Osteoblast (primary cell): ENCODE measurements around the gene KIAA0232. TPM values are rescaled to one million over a fixed set of nuclear protein-coding genes. Genes with fewer than 3 reads are reported as not detected.

Experiments
- DNase-seq: peaks from one replicate; pipeline ENCODE4 v3.0.0; 2011; ENCODE audit warnings: low spot score, mixed read lengths; ENCODE audit not compliant: insufficient read length; ENCODE audit errors: missing footprints
- H2AFZ ChIP-seq: 2 replicates; pipeline ENCODE4 v1.6.0; 2011; ENCODE audit warnings: mild to moderate bottlenecking, low read length
- H3K27ac ChIP-seq: 2 replicates; pipeline ENCODE4 v1.5.1; 2011; ENCODE audit warnings: mild to moderate bottlenecking, low read depth, low read length, moderate library complexity
- H3K27me3 ChIP-seq: 2 replicates; pipeline ENCODE4 v1.6.0; 2012; ENCODE audit warnings: mild to moderate bottlenecking, control low read depth, inconsistent platforms, low read length, moderate library complexity; ENCODE audit not compliant: insufficient read depth
- H3K36me3 ChIP-seq: 2 replicates; pipeline ENCODE4 v1.5.1; 2011; ENCODE audit warnings: mild to moderate bottlenecking, low read length, control low read depth, moderate library complexity; ENCODE audit not compliant: insufficient read depth
- H3K4me1 ChIP-seq: 2 replicates; pipeline ENCODE4 v1.5.1; 2011; ENCODE audit warnings: mild to moderate bottlenecking, low read length, control low read depth, moderate library complexity; ENCODE audit not compliant: insufficient read depth
- H3K4me2 ChIP-seq: 2 replicates; pipeline ENCODE4 v1.6.0; 2011; ENCODE audit warnings: mild to moderate bottlenecking, low read length; ENCODE audit not compliant: insufficient read depth
- H3K4me3 ChIP-seq: fragments of 200-600 bp; sonication (generic); 3 replicates; pipeline ENCODE4 v1.5.1; 2012; ENCODE audit warnings: mild to moderate bottlenecking, low read length, inconsistent platforms; ENCODE audit not compliant: insufficient read depth
- H3K79me2 ChIP-seq: 2 replicates; pipeline ENCODE4 v1.6.0; 2012; ENCODE audit warnings: mild to moderate bottlenecking, low read length, control low read depth, inconsistent platforms; ENCODE audit not compliant: insufficient read depth
- H3K9me3 ChIP-seq: 2 replicates; pipeline ENCODE4 v1.5.1; 2011; ENCODE audit warnings: low read depth, low read length, control low read depth
- H4K20me1 ChIP-seq: 2 replicates; pipeline ENCODE4 v1.6.0; 2012; ENCODE audit warnings: mild to moderate bottlenecking, low read length, control low read depth; ENCODE audit not compliant: insufficient read depth
- CTCF ChIP-seq: IDR thresholded peaks from 2 replicates; pipeline ENCODE4 v1.5.1; 2011; ENCODE audit warnings: mild to moderate bottlenecking, low read depth, low read length, moderate library complexity; ENCODE audit errors: extremely low read depth
- total RNA-seq: library from RNA; depleted of rRNA; stranded (reverse); fragments of >200 nt; gene quantifications from 2 replicates; pipeline ENCODE4 v1.2.3, GENCODE V29; 2012

KIAA0232 gene
- total RNA-seq, 1 donor, result 23.9 TPM

- Histone ChIP-seq H3K4me2 (no peak overlapping the region), H3K9me3 (no peaks in the 10 kb centered on the region), H3K4me1 (peaks cover 23% of the 10 kb centered on the region), H3K4me3 (no peak overlapping the region), H3K36me3 (no peaks in the 10 kb centered on the region), H3K27ac (no peak overlapping the region), H2AFZ (no peak overlapping the region), H4K20me1 (no peaks in the 10 kb centered on the region), H3K27me3 (peaks cover 12% of the 10 kb centered on the region), H3K79me2 (no peaks in the 10 kb centered on the region)
- no peak for TF ChIP-seq CTCF
- no peak for DNase-seq
Observed at GRCh38 chr4:6769989-6770420, 12.5 kb upstream of the KIAA0232 start.

- DNase-seq, result peak; percentile 30
- H3K79me2 ChIP-seq, result no peaks in the 10 kb centered on the region
- no peaks in the 10 kb centered on the region for H4K20me1 ChIP-seq
- peaks cover 23% of the 10 kb centered on the region for H3K4me1 ChIP-seq
- no peak for TF ChIP-seq CTCF
- peaks cover 12% of the 10 kb centered on the region for H3K27me3 ChIP-seq
- H3K4me3 ChIP-seq, result no peak overlapping the region
- H3K27ac ChIP-seq, result no peak overlapping the region
- no peaks in the 10 kb centered on the region for H3K36me3 ChIP-seq
- no peak overlapping the region for H2AFZ ChIP-seq
- H3K4me2 ChIP-seq, result peak overlapping the region; percentile 36
- H3K9me3 ChIP-seq, result no peaks in the 10 kb centered on the region
Observed at GRCh38 chr4:6770581-6771228, 11.8 kb upstream of the KIAA0232 start.

- H3K27ac ChIP-seq, result no peak overlapping the region
- peak; percentile 96 for DNase-seq
- TF ChIP-seq CTCF, result no peak
- H3K4me1 ChIP-seq, result peaks cover 23% of the 10 kb centered on the region
- H4K20me1 ChIP-seq, result no peaks in the 10 kb centered on the region
- no peak overlapping the region for H3K4me3 ChIP-seq
- no peaks in the 10 kb centered on the region for H3K79me2 ChIP-seq
- no peaks in the 10 kb centered on the region for H3K9me3 ChIP-seq
- H3K36me3 ChIP-seq, result no peaks in the 10 kb centered on the region
- no peak overlapping the region for H2AFZ ChIP-seq
- peaks cover 11% of the 10 kb centered on the region for H3K27me3 ChIP-seq
- peak overlapping the region; percentile 36 for H3K4me2 ChIP-seq
Observed at GRCh38 chr4:6771229-6771671, 11.3 kb upstream of the KIAA0232 start.

DNA sequence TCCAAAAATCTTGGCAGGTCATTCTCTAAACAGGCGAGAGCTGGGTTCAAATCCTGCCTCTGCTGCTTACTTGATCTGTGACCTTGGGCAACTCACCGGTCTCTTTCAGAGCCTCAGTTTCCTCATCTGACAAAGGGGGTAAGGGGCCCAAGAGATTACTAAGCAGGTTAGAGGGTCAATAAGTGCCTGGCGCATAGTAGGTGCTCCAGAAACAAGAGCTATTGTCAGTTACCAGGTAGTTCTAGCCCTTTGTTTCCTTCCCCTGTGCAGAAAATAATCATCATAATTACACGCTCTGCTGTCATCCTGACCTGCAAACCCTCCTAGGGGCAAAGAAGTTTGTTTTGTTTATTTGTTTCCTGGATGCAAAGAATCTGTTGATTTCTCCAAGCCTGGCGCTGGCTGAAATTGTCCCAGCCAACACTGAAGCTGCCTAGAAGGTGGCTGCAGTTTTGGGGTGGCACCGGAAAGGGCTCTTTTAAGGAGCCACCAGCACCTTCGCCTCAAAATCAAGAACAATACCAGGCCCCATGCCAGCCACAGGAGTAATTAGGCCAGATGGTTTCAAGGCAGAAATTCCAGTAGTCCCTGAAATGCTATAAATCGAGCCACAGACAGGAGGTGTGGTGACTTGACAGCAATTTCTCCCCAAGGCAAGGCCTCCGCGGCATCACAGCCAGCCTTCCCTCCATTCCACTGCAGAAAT lies 10.2 kb upstream of the KIAA0232 start:
- no peaks in the 10 kb centered on the region for H3K9me3 ChIP-seq
- no peak overlapping the region for H2AFZ ChIP-seq
- DNase-seq, result peak; percentile 50

More for the DNA sequence above, 10.2 kb upstream of the KIAA0232 start:
- Histone ChIP-seq H3K79me2 (no peaks in the 10 kb centered on the region), H3K36me3 (no peaks in the 10 kb centered on the region), H3K4me2 (no peak overlapping the region), H3K4me3 (no peak overlapping the region), H3K27ac (no peak overlapping the region), H4K20me1 (no peaks in the 10 kb centered on the region), H3K27me3 (peaks cover 15% of the 10 kb centered on the region), H3K4me1 (peaks cover 23% of the 10 kb centered on the region)
- TF ChIP-seq CTCF, result no peak
